Endothelial cell of umbilical vein (primary cell): ENCODE data around the gene TAF9. TPM values are rescaled to one million over a fixed set of nuclear protein-coding genes. Genes with fewer than 3 reads are reported as not detected.

Experiments used
- BruUV-seq: library from RNA; stranded (reverse); fragments of 400-500 nt; replicated peaks from 2 replicates; lab custom pipeline; 2021; lab: Mats Ljungman, UMichigan
- CTCF ChIA-PET: fragments of 300-600, 350-600 bp; sonication (Branson Sonifier 250); formaldehyde crosslinking; loops from one replicate; lab custom pipeline; 2021; ENCODE audit warnings: antibody characterized with exemption, inconsistent platforms; lab: Charles Lee
- POLR2A ChIA-PET: fragments of 300-600, 350-600 bp; sonication (Branson Sonifier 250); formaldehyde crosslinking; loops from one replicate; lab custom pipeline; 2021; ENCODE audit warnings: antibody characterized with exemption, inconsistent platforms; lab: Charles Lee
- DNase-seq: peaks from one replicate; pipeline ENCODE4 v3.0.0-alpha.2; 2011; ENCODE audit warnings: low read depth, low spot score
- FAIRE-seq: peaks from 2 replicates; lab custom pipeline; 2011; peaks lifted over from hg19 to GRCh38; lab: Jason Lieb, UNC
- H2AFZ ChIP-seq: 2 replicates; pipeline ENCODE4 v1.6.0; 2012; ENCODE audit warnings: low read depth, low read length, control low read depth, inconsistent platforms
- H3K27ac ChIP-seq: 2 replicates; pipeline ENCODE4 v1.5.1; 2011; ENCODE audit warnings: low read depth, mild to moderate bottlenecking, control low read depth, low read length, moderate library complexity; ENCODE audit not compliant: insufficient read depth
- H3K27me3 ChIP-seq, 2 experiments: 2 replicates each; pipeline versions ENCODE4 v1.6.0 to v1.6.1; 2011; ENCODE audit warnings: low read length in 2 of 2, mixed read lengths in 1 of 2; ENCODE audit not compliant: control insufficient read depth in 2 of 2, insufficient read depth in 2 of 2
- H3K36me3 ChIP-seq, 2 experiments: 2 replicates in 1 of 2; 3 replicates in 1 of 2; pipeline ENCODE4 v1.5.1; 2011; ENCODE audit warnings: low read length in 2 of 2, mild to moderate bottlenecking in 1 of 2, moderate library complexity in 1 of 2; ENCODE audit not compliant: control insufficient read depth in 2 of 2, insufficient read depth in 2 of 2; ENCODE audit errors: extremely low read depth in 1 of 2
- H3K4me1 ChIP-seq: 3 replicates; pipeline ENCODE4 v1.5.1; 2011; ENCODE audit warnings: mild to moderate bottlenecking, low read length; ENCODE audit not compliant: control insufficient read depth, insufficient read depth; ENCODE audit errors: extremely low read depth
- H3K4me2 ChIP-seq: 2 replicates; pipeline ENCODE4 v1.6.1; 2011; ENCODE audit warnings: low read length, control low read depth, mixed read lengths; ENCODE audit not compliant: insufficient read depth
- H3K4me3 ChIP-seq, 3 experiments: fragments of 200-600 bp in 1 of 3; sonication (generic), shearing (Covaris generic) in 1 of 3; replicated peaks in 1 of 3; 2 replicates each; pipeline ENCODE4 v1.5.1; 2011 to 2016; ENCODE audit warnings: control low read depth in 3 of 3, low read length in 3 of 3, mild to moderate bottlenecking in 2 of 3, inconsistent platforms in 1 of 3, low read depth in 1 of 3, moderate library complexity in 1 of 3; ENCODE audit not compliant: insufficient read depth in 1 of 3
- H3K79me2 ChIP-seq: 2 replicates; pipeline ENCODE4 v1.6.0; 2012; ENCODE audit warnings: low read length, inconsistent platforms; ENCODE audit not compliant: control insufficient read depth, insufficient read depth
- H3K9ac ChIP-seq: replicated peaks from 2 replicates; pipeline ENCODE3; 2011; ENCODE audit warnings: low read length, control low read depth; ENCODE audit not compliant: insufficient read depth; ENCODE audit errors: extremely low read depth
- H3K9me1 ChIP-seq: replicated peaks from 3 replicates; pipeline ENCODE4 v1.6.0; 2011; ENCODE audit warnings: mild to moderate bottlenecking, low read length; ENCODE audit not compliant: control insufficient read depth, insufficient read depth; ENCODE audit errors: extremely low read depth
- H3K9me3 ChIP-seq: replicated peaks from 2 replicates; pipeline ENCODE4 v1.5.1; 2012; ENCODE audit warnings: low read length, inconsistent platforms; ENCODE audit not compliant: control insufficient read depth, insufficient read depth
- H4K20me1 ChIP-seq: replicated peaks from 2 replicates; pipeline ENCODE3; 2011; ENCODE audit warnings: mild to moderate bottlenecking, low read length; ENCODE audit not compliant: control insufficient read depth, insufficient read depth; ENCODE audit errors: extremely low read depth
- CTCF ChIP-seq, 2 donors: IDR thresholded peaks; 1 replicate in 1 of 2; 2 replicates in 1 of 2; pipeline ENCODE4 v1.5.1; 2011; ENCODE audit warnings: low read length in 2 of 2, mild to moderate bottlenecking in 2 of 2, moderate library complexity in 2 of 2, control low read depth in 1 of 2, inconsistent platforms in 1 of 2, low read depth in 1 of 2; ENCODE audit not compliant: insufficient read depth in 1 of 2; ENCODE audit errors: extremely low read depth in 1 of 2
- EZH2 ChIP-seq: IDR thresholded peaks from 2 replicates; pipeline ENCODE4 v1.6.1; 2012; ENCODE audit warnings: borderline replicate concordance, low read depth, mild to moderate bottlenecking, moderate library complexity, low read length, inconsistent platforms; ENCODE audit not compliant: severe bottlenecking
- FOS ChIP-seq: IDR thresholded peaks from 2 replicates; pipeline ENCODE4 v1.6.1; 2011; ENCODE audit warnings: mild to moderate bottlenecking, low read length, moderate library complexity, borderline replicate concordance; ENCODE audit not compliant: insufficient read depth
- GATA2 ChIP-seq: IDR thresholded peaks from 2 replicates; pipeline ENCODE4 v1.7.0; 2011; ENCODE audit warnings: low read depth, mild to moderate bottlenecking, moderate library complexity, mixed read lengths, low read length; ENCODE audit not compliant: insufficient read length, insufficient read depth
- JUN ChIP-seq: IDR thresholded peaks from 2 replicates; pipeline ENCODE4 v1.6.1; 2011; ENCODE audit warnings: borderline replicate concordance, low read depth; ENCODE audit not compliant: insufficient read length, insufficient read depth
- MAX ChIP-seq: IDR thresholded peaks from 2 replicates; pipeline ENCODE4 v1.6.1; 2011; ENCODE audit not compliant: insufficient read depth, insufficient read length
- MYC ChIP-seq: IDR thresholded peaks from one replicate; pipeline ENCODE4 v1.6.1; 2011; ENCODE audit warnings: mild to moderate bottlenecking, low read depth, low read length
- POLR2A ChIP-seq: IDR thresholded peaks from 2 replicates; pipeline ENCODE4 v1.6.1; 2012; ENCODE audit warnings: low read depth, mild to moderate bottlenecking, control low read depth, low read length
- POLR2AphosphoS5 ChIP-seq: IDR thresholded peaks from 2 replicates; pipeline ENCODE4 v1.6.1; 2012; ENCODE audit warnings: low read depth, mild to moderate bottlenecking, control low read depth, low read length, moderate library complexity; ENCODE audit not compliant: insufficient read depth
- dilution Hi-C: fragments of 300-500 bp; cut with MboI; formaldehyde crosslinking; loops from one replicate; pipeline ENCODE4 v1.15.0; 2019; ENCODE audit warnings: low sequenced_read_pairs; ENCODE audit not compliant: extremely low pct_ligation_motif_present
- intact Hi-C: fragments of 100-400 bp; cut with micrococcal nuclease; formaldehyde crosslinking; loops from one replicate; pipeline ENCODE4 v1.10.0; 2022
- polyA plus RNA-seq, 4 experiments: library from polyadenylated mRNA; depleted of rRNA in 3 of 4; stranded (reverse) in 3 of 4; unstranded in 1 of 4; fragments of >200 nt; gene quantifications; 2 replicates each; pipeline versions ENCODE4 v1.2.1 to v1.2.3, GENCODE V29; 2011 to 2012; ENCODE audit warnings: missing spikeins in 1 of 4
- total RNA-seq: library from RNA; stranded (reverse); gene quantifications from 2 replicates; pipeline ENCODE4 v1.2.3, GENCODE V29; 2021

Gene TAF9
- total and polyA plus RNA-seq, 2 donors (not counting 3 experiments of a cell fraction or from before 2014, with no cell fraction given) = 67.8 to 84.8 TPM

DNA sequence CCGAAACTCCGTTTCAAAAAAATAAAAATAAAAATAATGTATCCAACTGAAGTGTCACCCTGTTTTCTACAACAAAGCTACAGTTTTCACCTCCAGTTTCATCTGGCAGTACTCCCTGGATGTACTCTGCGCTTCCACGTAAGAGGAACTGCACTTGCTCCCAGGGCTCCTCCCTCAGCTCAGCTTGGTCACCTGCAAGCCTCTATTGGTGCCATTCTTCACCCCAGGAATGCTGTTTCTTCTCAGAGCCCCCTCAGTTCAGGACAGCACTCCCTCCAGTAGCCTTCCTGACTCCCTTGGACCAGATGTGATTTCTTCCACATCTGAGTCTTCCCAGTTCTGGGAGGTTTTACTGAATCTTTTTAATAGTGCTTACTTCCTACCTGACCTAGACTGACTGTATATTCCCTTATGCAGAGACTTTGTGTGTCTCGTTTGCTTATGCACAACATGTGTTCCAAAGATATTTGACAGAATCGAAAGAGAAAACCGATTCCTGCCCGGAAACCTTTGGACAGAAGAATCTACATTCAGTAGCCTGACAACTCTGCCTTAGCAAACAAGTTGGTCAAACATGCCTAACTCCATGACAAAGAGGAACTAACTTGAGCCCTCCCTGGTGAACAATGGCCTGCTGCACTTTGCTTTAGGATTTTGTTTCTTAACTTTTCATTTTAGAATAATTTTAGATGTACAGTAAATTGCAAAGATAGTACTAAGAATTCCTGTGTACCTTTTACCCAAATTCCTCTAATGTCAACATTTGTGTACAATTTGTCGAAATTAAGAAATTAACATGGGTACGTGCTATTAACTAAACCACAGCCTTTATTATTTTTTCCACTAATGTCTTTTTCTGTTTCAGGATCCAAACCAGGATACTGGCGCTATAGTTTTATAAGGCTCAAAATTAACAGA, 37.5 kb downstream of the TAF9 start:
- CTCF ChIA-PET = interaction anchor here (1.5 kb wide), 1 partner anchor 238 kb away, joined by 7 read pairs; the partner anchor contains the start of gene SLC30A5
- Histone ChIP-seq H3K9me1 (no peaks in the 10 kb centered on the region), H4K20me1 (no peaks in the 10 kb centered on the region), H3K9me3 (no peaks in the 10 kb centered on the region), H3K27me3 (no peaks in the 10 kb centered on the region), H3K4me2 (peak overlapping the region; percentile 75), H3K9ac (peak overlapping the region; percentile 35), H3K36me3 (no peaks in the 10 kb centered on the region), H2AFZ (peak overlapping the region; percentile 99), H3K4me1 (peaks cover 7% of the 10 kb centered on the region), H3K79me2 (no peaks in the 10 kb centered on the region), H3K4me3 (peak overlapping the region; percentile 47 to 86 (median 71)), H3K27ac (no peak overlapping the region)
- BruUV-seq = TSS peak; percentile 28
- dilution Hi-C loops = no loop called here
- intact Hi-C loops = loop anchor here (2.0 to 5.0 kb wide), 2 partner anchors 37 to 164 kb away; partner anchors contain the start of gene CCNB1
- peak; percentile 48 for FAIRE-seq
- TF ChIP-seq MAX (no peak), MYC (no peak), POLR2A (no peak), FOS (no peak), EZH2 (no peak), POLR2AphosphoS5 (no peak), JUN (no peak), GATA2 (no peak), CTCF (IDR thresholded peaks at IDR 0.05; ENCODE audit: extremely low read depth in 1 of 2, insufficient read depth in 1 of 2, low read depth in 1 of 2, low read length in 2 of 2) (no peak)
- POLR2A ChIA-PET = no interaction called here
- no peak for DNase-seq
